GM12878 (cell line): ENCODE measurements around the gene MPRIP. TPM values are rescaled to one million over a fixed set of nuclear protein-coding genes. Genes with fewer than 3 reads are reported as not detected.

ENCODE experiments used
- ATAC-seq: fragments of 200-7000 bp; cut with Tn5 transposase; 3 replicates; pipeline ENCODE4 v1.9.1; 2020; ENCODE audit warnings: mild to moderate bottlenecking, moderate library complexity
- BruUV-seq: library from RNA; stranded (reverse); fragments of 400-500 nt; replicated peaks from 2 replicates; lab custom pipeline; 2021; lab: Mats Ljungman, UMichigan
- CTCF ChIA-PET: fragments of 300-600 bp; sonication (Branson Sonifier 250); formaldehyde crosslinking; extraction: SDS; loops from one replicate; lab custom pipeline; 2021; ENCODE audit warnings: inconsistent platforms; lab: Yijun Ruan, JAX
- POLR2A ChIA-PET: fragments of 350-600 bp; formaldehyde crosslinking; extraction: SDS; loops from one replicate; lab custom pipeline; 2021; ENCODE audit warnings: inconsistent platforms; lab: Charles Lee
- RAD21 ChIA-PET: fragments of 300-600 bp; sonication (Branson Sonifier 250); formaldehyde crosslinking; loops from one replicate; lab custom pipeline; 2023; ENCODE audit warnings: antibody characterized with exemption; ENCODE audit not compliant: unreplicated experiment; lab: Charles Lee
- SMC1A ChIA-PET: fragments of 300-600 bp; sonication (Branson Sonifier 250); formaldehyde crosslinking; loops from one replicate; lab custom pipeline; 2023; ENCODE audit not compliant: unreplicated experiment, uncharacterized antibody; lab: Charles Lee
- DNase-seq: peaks from one replicate; pipeline ENCODE4 v3.0.0-alpha.2; 2011; ENCODE audit warnings: low read depth, low spot score
- FAIRE-seq: peaks from 3 replicates; lab custom pipeline; 2011; peaks lifted over from hg19 to GRCh38; lab: Jason Lieb, UNC
- H2AFZ ChIP-seq: 2 replicates; pipeline ENCODE4 v1.6.0; 2011; ENCODE audit warnings: low read depth, low read length, control low read depth; ENCODE audit not compliant: control insufficient read depth
- H3K27ac ChIP-seq: 2 replicates; pipeline ENCODE4 v1.5.1; 2011; ENCODE audit warnings: control low read depth; ENCODE audit not compliant: control insufficient read depth, insufficient read depth
- H3K27me3 ChIP-seq, 2 experiments: replicated peaks in 1 of 2; 2 replicates each; pipeline versions ENCODE4 v1.6.0 to v1.6.1; 2011; ENCODE audit warnings: low read length in 1 of 2; ENCODE audit not compliant: control insufficient read depth in 2 of 2, insufficient read depth in 2 of 2
- H3K36me3 ChIP-seq, 2 experiments: 2 replicates each; pipeline ENCODE4 v1.5.1; 2011; ENCODE audit warnings: low read length in 1 of 2; ENCODE audit not compliant: control insufficient read depth in 2 of 2, insufficient read depth in 2 of 2
- H3K4me1 ChIP-seq: 2 replicates; pipeline ENCODE4 v1.6.1; 2011; ENCODE audit warnings: mild to moderate bottlenecking, low read length, moderate library complexity, mixed read lengths; ENCODE audit not compliant: control insufficient read depth, insufficient read depth
- H3K4me2 ChIP-seq: 2 replicates; pipeline ENCODE4 v1.6.0; 2011; ENCODE audit warnings: control low read depth; ENCODE audit not compliant: control insufficient read depth, insufficient read depth
- H3K4me3 ChIP-seq: fragments of 200-600 bp; sonication (generic); 2 replicates; pipeline ENCODE4 v1.5.1; 2016
- H3K79me2 ChIP-seq: 2 replicates; pipeline ENCODE4 v1.6.0; 2011; ENCODE audit warnings: low read length; ENCODE audit not compliant: control insufficient read depth, insufficient read depth
- H3K9ac ChIP-seq: 2 replicates; pipeline ENCODE4 v1.8.0; 2011; ENCODE audit warnings: low read length, control low read depth, mixed read lengths; ENCODE audit not compliant: control insufficient read depth, insufficient read depth
- H3K9me3 ChIP-seq: replicated peaks from 3 replicates; pipeline ENCODE4 v1.5.1; 2011; ENCODE audit warnings: mild to moderate bottlenecking, low read length; ENCODE audit not compliant: control insufficient read depth, insufficient read depth
- H4K20me1 ChIP-seq: 2 replicates; pipeline ENCODE4 v1.6.0; 2011; ENCODE audit not compliant: control insufficient read depth, insufficient read depth
- ATF2 ChIP-seq: IDR thresholded peaks from 2 replicates; pipeline ENCODE4 v1.6.1; 2012; ENCODE audit warnings: low read length, inconsistent platforms
- ATF7 ChIP-seq: fragments of 450-650 bp; IDR thresholded peaks from 2 replicates; pipeline ENCODE4 v1.6.1; 2016; ENCODE audit warnings: low read depth, mild to moderate bottlenecking
- BCL11A ChIP-seq: IDR thresholded peaks from 2 replicates; pipeline ENCODE4 v1.6.1; 2011; ENCODE audit warnings: low read depth, low read length
- HCFC1 ChIP-seq: fragments of 150-350 bp; IDR thresholded peaks from 2 replicates; pipeline ENCODE4 v1.6.1; 2014; ENCODE audit warnings: low read length
- HDAC2 ChIP-seq: fragments of 200-600 bp; sonication (generic); IDR thresholded peaks from 2 replicates; pipeline ENCODE4 v1.6.1; 2017
- MYB ChIP-seq: fragments of 150-350 bp; IDR thresholded peaks from 2 replicates; pipeline ENCODE4 v1.6.1; 2014; ENCODE audit warnings: mild to moderate bottlenecking, low read depth, low read length, borderline replicate concordance
- NR2F1 ChIP-seq: fragments of 450-650 bp; conservative IDR thresholded peaks from 2 replicates; pipeline ENCODE4 v1.6.1; 2017; ENCODE audit warnings: mild to moderate bottlenecking
- PKNOX1 ChIP-seq: fragments of 450-650 bp; IDR thresholded peaks from 2 replicates; pipeline ENCODE4 v1.6.1; 2016; ENCODE audit warnings: mild to moderate bottlenecking
- RBBP5 ChIP-seq: fragments of 200-600 bp; sonication (generic); conservative IDR thresholded peaks from 2 replicates; pipeline ENCODE4 v1.6.1; 2016
- RELA ChIP-seq: fragments of 450-650 bp; IDR thresholded peaks from 2 replicates; pipeline ENCODE4 v1.8.0; 2014; ENCODE audit warnings: borderline replicate concordance; ENCODE audit not compliant: partially characterized antibody
- RELB ChIP-seq: fragments of 450-650 bp; IDR thresholded peaks from 2 replicates; pipeline ENCODE4 v1.6.1; 2017; ENCODE audit warnings: low read depth, mild to moderate bottlenecking, moderate library complexity
- SMC3 ChIP-seq: IDR thresholded peaks from 2 replicates; pipeline ENCODE4 v1.6.1; 2011; ENCODE audit warnings: low read length, improper control_type of control experiment, borderline replicate concordance
- TARDBP ChIP-seq: IDR thresholded peaks from 2 replicates; pipeline ENCODE4 v1.6.1; 2016; ENCODE audit warnings: borderline replicate concordance
- TCF12 ChIP-seq: IDR thresholded peaks from 2 replicates; pipeline ENCODE4 v1.6.1; 2011; ENCODE audit warnings: low read depth, mild to moderate bottlenecking, low read length
- USF1 ChIP-seq: IDR thresholded peaks from 2 replicates; pipeline ENCODE4 v1.6.1; 2011; ENCODE audit warnings: borderline replicate concordance, low read depth, mild to moderate bottlenecking, moderate library complexity, mixed read lengths, low read length; ENCODE audit not compliant: insufficient read depth; ENCODE audit errors: extremely low read length
- ZNF24 ChIP-seq: fragments of 450-650 bp; IDR thresholded peaks from 2 replicates; pipeline ENCODE4 v1.6.1; 2017; ENCODE audit warnings: antibody characterized with exemption, mild to moderate bottlenecking
- WGBS: methylation state at CpG from one replicate; pipeline ENCODE4 v1.1.6; 2016; ENCODE audit warnings: low lambda C conversion rate; ENCODE audit not compliant: insufficient replicate concordance, insufficient coverage; ENCODE audit errors: missing lambda C conversion rate; 5-methylcytosine and 5-hydroxymethylcytosine counted together
- in situ Hi-C: fragments of 300-500 bp; cut with MboI; formaldehyde crosslinking; loops from 9 replicates; pipeline ENCODE4 v1.14.3; 2018; ENCODE audit warnings: mixed read lengths
- intact Hi-C: fragments of 100-400 bp; cut with micrococcal nuclease; formaldehyde crosslinking; loops from one replicate; pipeline ENCODE4 v1.14.2; 2022; ENCODE audit not compliant: unreplicated experiment
- polyA plus RNA-seq, 11 experiments: library from polyadenylated mRNA; depleted of rRNA in 4 of 11; unstranded in 6 of 11; stranded (reverse) in 5 of 11; fragments of >200 nt; fragmentation: Nextera tagmentation in 4 of 11; fragmentation: Illumina TruSeq in 1 of 11; extraction: Ambion mirVana in 4 of 11; extraction: Trizol in 1 of 11; gene quantifications; 1 replicate in 1 of 11; 2 replicates in 10 of 11; pipeline versions ENCODE4 v1.2.1 to v1.2.3, GENCODE V29; 2011 to 2016; ENCODE audit warnings: inconsistent platforms in 2 of 11, missing spikeins in 2 of 11, low read depth in 1 of 11
- total RNA-seq, 4 experiments: library from RNA; depleted of rRNA in 3 of 4; stranded (reverse); fragments of >200 nt in 3 of 4; fragmentation: Illumina TruSeq in 1 of 4; extraction: Trizol in 1 of 4; gene quantifications; 2 replicates each; pipeline versions ENCODE4 v1.2.1 to v1.2.3, GENCODE V29; 2013 to 2021

Gene MPRIP
- total and polyA plus RNA-seq, 10 of the 15 experiments (the other 5 are each of a cell fraction or from before 2014, with no cell fraction given): 16.5 to 168 (median 71.7) TPM

GRCh38 chr17:17080181-17080631 lies 37.9 kb downstream of the MPRIP start (continued):
- no peak for TF ChIP-seq PKNOX1

- ChIA-PET RAD21 (no interaction called here), CTCF (no interaction called here), SMC1A (no interaction called here), POLR2A (interaction anchor here (0.6 kb wide), 1 partner anchor 83 kb away, joined by 4 read pairs; no protein-coding TSS in a partner anchor)
- ATAC-seq (no peak), FAIRE-seq (no peak), DNase-seq (no peak)
- Histone ChIP-seq H3K4me1 (no peaks in the 10 kb centered on the region), H3K36me3 (peaks cover 18 to 25% of the 10 kb centered on the region in 2 experiments; a peak in 3 of 4 replicates), H3K4me3 (no peak overlapping the region), H2AFZ (no peak overlapping the region), H4K20me1 (no peaks in the 10 kb centered on the region), H3K79me2 (no peaks in the 10 kb centered on the region), H3K9ac (no peak overlapping the region), H3K27ac (no peak overlapping the region), H3K27me3 (no peaks in the 10 kb centered on the region), H3K9me3 (no peaks in the 10 kb centered on the region), H3K4me2 (no peak overlapping the region)
- 73% methylated on average over 7 of the region's 7 CpGs for WGBS
- no TSS peak for BruUV-seq
- in situ Hi-C loops: no loop called here
- intact Hi-C loops: no loop called here
- TF ChIP-seq USF1 (no peak), TARDBP (no peak), ATF7 (no peak), NR2F1 (no peak), ZNF24 (no peak), HCFC1 (no peak), TCF12 (no peak), RELA (no peak), MYB (no peak), SMC3 (no peak), HDAC2 (no peak), BCL11A (no peak), RELB (no peak), ATF2 (no peak), RBBP5 (no peak)
These were observed 38.5 kb downstream of the MPRIP start for GRCh38 chr17:17080781-17081180.
